ENCODE data around the gene CCDC198.

CCDC198 gene

GRCh38 chr14:57462551-57462950 lies 31.1 kb downstream of the CCDC198 start:
- DNase-seq: no peak

DNA sequence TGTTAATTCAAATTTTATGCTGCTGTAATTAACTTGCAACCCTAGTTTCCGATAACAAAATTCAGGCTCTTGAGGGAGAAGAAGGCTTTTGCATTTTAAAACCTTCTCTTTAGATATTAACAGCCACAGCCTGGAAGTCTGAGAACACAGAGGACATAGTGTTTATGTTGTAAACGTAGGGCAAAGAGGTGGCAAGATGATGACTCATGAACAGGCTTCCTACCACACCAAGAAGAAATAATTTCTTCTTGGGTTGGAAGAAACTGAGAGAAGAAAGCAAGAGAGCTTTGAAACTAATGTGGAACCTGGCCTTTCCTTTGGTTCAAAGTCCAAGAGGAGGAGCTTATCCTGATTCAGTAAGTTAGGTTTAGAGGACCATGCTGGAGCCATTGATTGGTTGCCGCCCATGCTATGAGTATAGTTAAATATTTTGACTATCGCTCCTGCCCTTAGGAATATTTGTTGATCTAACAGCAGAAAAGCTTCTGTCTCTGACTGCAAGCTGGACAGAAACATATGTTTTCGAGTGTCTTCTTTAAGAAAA lies 31.8 kb downstream of the CCDC198 start:
- DNase-seq: no peak

DNA sequence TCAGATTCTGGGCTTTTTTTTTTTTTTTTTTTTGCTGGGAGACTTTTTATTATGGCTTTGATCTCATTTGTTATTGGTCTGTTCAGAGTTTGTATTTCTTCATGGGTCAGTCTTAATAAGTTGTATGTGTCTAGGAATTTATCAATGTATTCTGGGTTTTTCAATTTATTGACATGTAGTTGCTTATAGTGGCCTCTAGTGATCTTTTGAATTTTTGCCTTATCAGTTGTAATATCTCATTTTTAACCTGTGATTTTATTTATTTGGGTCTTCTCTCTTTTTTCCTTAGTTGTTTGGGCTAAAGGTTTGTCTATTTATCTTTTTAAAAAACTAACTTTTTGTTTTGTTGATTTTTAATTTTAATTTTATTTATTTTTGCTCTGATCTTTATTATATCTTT lies 57.7 kb downstream of the CCDC198 start:
- DNase-seq: no peak

DNA sequence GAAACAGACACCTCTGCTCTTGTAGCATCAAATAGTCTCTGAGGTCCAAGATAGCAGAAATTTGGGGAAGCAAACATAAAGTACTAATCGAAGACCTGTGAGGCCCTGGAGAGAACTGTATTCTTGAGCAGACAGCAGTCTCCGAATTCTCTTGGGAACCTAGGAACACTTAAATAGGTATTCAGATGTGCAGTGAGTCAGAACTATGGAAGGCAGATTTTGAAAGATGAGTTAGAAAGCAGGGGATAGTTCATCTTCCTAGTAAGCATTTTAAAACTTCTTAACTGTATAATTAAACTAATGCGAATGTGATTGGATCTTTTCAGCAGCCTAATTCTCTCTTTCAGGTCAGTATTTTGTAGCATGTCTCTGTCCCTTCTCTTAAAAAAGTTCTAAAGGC lies 72.7 kb downstream of the CCDC198 start:
- DNase-seq: no peak

DNA sequence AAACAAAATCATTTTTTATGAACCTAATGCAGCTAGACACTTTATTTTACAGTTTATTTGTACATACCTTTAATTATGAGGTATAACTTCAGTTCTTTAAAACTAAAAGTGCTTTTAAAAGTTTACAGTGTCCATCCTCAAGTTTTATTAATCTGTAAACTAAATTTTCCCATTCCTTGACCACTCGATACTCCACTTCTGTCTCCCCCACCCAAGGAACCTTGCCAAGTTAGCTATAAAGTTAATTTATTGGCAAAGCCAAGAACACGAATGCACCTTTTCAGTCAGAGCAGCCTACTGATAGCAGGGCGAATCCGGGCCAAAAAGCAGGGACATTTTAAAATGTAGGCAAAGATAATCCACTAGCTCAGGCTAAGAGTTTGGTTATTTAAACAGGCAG lies 73.6 kb downstream of the CCDC198 start:
- DNase-seq: no peak

All from RPMI8226 (cell line).